GM18498 (cell line): Measurements from ENCODE around the gene TP53RK.
"Not testable (repeated sequence)": the region's sequence is repeated elsewhere in the genome, so short reads cannot be mapped to it uniquely, and the experiment has no call there.

Experiments used
- ATAC-seq: cut with Tn5 transposase; IDR thresholded peaks from one replicate; pipeline ENCODE4 v1.9.1; 2021; ENCODE audit warnings: mild to moderate bottlenecking, moderate library complexity; ENCODE audit not compliant: unreplicated experiment

TP53RK gene

DNA sequence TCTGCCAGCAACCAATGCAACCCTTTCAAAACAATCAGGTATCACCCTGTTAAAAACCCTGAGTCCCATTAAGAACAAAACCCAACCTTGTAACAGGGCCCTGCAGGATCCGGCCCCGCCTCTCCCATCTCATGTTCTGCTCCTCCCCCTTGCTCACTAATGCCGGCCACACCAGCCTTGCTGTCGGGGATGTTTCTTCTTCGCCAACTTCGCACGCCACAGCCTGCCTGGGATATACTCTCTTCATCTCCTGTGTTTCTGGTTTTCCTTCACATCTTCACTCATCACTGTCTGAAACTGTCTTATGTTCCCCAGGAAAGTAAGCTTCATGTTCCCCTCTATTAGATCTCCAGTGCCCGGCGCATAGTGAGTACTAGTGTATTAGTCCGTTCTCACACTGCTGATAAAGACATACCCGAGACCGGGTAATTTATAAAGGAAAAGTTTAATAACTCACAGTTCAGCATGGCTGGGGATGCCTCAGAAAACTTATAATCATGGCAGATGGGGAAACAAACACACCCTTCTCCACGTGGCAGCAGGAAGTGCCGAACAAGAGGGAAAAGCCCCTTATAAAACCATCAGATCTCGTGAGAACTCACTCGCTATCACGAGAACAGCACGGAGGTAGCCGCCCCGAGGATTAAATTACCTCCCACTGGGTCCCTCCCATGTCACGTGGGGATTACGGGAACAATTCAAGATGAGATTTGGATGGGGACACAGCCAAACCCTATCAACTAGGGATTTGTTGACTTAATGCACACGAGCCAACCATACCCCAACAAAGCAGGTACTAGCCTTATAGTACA is 5.1 kb downstream of the TP53RK start:
- no peak for ATAC-seq

DNA sequence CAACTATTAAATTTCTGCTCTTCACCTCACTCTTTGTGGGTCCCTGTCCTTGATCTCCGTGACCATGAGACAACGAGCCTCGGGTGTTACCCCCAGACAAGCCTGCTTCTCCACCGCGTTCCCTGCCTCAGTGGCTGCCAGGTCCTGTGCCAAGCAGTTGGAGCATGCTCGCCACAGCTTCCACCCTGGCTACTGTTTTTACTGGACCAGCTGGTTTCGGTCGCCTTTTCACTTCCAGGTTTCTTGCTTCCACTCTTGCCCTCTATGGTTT is 5.6 kb downstream of the TP53RK start:
- ATAC-seq = no peak

DNA sequence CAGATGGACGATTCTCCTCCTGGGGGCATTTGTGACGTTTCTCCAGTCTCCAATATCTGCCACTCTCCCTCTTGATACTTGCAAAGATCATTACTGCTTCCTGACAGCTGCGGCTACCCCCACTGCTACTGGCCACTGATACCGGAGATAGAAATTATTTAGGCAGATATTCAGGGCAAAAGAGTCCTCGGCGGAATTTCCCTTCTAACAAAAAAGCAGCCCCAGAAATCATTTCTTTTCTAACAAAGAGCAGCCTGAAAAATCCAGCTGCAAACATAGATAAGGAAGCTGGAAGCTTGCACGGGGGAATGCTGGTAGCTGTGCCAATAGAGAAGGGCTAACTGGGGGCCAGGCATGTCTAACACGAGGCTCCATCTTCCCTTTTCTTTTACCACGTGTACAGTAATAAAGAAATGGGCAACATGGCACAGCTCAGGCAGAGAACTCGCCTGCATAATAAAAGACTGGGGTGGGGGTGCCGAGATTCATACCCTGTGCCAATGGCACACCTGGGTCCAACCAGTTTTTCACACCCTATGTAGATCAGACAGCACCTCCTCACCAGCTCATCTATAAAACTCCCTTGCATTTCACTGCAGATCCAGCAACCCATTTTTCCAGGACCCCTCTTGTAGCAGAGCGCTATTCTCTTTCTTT is 6.1 kb downstream of the TP53RK start:
- no peak for ATAC-seq

DNA sequence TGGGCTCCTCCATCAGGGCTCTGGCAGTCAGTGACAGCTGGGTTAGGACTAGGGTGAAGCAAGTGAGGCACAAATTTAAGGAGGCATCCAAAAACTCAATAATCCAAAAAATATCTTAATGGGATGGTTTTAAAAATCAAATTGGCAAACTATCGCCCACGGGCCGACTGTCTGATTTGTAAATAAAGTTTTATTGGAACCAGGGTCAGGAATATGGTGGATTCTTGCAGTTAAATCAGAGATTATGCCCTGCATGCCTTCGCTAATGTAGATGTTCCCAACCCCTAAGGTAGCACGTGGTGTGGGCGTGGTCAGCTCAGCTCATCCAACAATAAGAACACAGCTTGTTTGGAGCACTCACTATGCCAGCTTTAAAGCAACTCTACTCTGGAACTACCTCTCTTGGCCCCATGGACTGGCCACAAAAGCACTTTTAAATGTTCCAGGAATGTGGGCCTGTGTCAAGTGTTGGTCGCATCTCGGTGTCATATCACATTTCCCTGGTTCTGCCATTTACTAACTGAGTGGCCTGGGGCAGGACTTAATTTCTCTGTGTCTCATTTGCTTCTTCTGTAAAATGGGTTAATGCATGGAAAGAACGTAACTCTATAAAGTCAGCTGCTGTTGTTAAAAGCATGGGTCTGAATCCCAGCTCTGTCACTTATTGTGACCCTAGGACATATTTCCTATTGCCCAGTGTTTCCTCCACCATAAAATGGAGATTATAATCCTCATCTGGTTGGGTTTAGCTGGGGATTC is 7.0 kb downstream of the TP53RK start:
- ATAC-seq = no peak

DNA sequence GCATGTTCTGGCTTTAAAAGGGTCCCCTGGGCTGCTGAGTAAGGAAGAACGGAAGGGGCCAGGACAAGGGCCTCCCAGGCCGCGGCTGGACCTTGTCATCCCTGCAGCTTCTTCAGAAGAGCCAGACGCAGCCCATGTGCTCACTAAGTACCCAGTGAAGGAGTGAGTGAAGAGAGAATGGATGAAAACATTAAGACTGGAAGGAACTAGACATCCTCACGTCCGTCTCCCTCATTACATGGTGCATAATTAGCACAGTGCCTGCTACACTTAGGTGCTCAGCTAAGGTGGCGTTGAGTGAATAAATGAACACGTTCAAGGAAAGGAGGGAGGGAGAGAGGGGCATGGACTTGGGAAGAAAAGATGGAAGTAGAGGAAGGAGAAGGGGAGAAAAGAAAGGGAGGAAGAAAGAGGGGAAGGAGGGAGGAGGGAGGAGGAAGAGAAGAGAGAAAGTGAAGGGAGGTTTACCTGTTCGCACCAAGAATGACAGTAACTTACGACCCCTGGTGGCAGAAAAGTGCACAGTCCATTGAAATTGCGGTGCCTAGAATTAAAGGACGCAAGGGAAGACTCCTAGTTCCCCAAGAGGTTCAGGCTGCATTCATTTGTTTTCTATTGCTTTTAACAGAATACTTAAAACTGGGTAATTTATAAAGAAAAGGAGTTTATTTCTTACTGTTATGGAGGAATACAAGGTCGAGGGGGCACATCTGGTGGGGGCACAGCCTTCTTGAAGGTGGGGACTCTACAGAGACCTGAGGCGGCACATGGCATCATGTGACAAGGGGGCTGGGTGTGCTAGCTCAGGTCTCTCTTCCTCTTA is 8.0 kb downstream of the TP53RK start:
- peak; percentile 50 for ATAC-seq

DNA sequence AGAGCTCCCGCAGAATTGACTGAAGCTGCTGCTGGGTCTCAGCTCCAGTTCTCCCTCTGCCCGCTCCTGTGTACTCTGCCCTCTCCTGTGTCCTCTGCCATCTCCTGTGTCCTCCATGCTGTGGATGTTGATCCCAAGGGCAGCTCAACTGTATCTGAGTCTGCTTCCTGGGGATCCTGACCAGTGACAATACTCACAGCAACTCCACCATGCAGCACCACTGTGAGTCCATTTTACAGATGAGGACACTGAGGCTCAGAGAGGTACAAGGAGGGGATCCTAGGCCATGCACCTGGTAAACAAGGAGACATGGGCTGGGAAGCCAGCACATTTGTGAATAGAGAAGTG is 8.6 kb downstream of the TP53RK start:
- no peak for ATAC-seq

DNA sequence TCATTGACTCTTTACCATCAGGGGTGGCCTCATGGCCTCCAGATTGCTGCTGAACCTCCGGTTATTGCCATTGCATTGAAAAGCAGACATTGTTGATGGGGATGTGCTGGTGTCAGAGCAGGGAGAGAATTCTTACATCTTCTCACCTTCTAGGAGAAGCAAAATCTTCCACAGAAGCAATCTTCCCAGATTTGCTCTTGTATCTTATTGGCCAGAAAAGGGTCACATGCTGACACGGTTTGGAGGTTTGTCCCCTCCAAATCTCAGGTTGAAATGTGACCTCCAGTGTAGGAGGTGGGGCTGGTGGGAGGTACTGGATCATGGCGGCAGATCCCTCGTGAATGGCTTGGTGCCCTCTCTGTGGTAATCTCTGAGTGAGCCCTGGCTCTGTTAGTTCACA is 10.7 kb downstream of the TP53RK start:
- no peak for ATAC-seq

DNA sequence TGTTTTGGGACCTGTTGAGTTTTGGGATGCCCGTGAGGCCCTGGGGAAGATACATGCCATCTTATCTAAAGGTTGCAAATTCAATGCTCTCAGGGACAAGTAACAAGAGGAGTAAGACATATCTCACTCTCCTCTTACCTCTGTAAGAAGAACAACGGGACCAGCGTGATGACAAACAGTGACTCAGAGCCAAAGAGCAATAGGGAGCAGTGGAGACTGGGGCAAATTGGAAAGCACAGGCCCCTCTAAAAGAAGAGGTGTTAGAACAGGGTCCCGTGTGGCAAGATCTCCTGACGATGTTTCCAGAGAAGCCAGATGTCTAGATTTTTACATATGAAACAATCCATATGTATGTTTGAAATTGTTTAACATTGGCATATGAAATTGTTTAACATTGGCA is 11.6 kb downstream of the TP53RK start:
- ATAC-seq = no peak

DNA sequence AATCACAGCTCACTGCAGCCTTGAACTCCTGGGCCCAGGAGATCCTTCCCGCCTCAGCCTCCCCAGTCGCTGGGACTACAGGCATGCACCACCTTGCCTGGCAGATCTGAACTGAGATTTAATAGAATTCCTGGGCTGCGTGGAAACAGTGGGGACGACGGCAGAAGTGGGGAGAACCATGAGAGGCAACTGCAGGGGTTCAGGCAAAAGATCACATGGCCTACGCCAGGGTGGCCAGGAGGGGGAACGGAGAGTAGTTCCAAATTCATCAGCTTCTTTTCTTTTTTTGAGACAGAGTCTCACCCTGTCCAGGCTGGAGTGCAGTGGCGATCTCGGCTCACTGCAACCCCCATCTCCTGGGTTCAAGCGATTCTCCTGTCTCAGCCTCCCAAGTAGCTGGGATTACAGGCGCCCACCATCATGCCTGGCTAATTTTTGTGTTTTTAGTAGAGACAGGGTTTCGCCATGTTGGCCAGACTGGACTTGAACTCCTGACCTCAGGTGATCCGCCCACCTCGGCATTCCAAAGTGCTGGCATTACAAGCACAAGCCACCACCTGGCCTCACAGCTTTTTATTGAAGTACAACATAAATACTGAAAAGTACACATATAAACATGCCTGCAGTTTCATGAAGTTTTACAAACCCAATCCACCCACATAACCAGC is 12.5 kb downstream of the TP53RK start:
- not testable (repeated sequence) for ATAC-seq

DNA sequence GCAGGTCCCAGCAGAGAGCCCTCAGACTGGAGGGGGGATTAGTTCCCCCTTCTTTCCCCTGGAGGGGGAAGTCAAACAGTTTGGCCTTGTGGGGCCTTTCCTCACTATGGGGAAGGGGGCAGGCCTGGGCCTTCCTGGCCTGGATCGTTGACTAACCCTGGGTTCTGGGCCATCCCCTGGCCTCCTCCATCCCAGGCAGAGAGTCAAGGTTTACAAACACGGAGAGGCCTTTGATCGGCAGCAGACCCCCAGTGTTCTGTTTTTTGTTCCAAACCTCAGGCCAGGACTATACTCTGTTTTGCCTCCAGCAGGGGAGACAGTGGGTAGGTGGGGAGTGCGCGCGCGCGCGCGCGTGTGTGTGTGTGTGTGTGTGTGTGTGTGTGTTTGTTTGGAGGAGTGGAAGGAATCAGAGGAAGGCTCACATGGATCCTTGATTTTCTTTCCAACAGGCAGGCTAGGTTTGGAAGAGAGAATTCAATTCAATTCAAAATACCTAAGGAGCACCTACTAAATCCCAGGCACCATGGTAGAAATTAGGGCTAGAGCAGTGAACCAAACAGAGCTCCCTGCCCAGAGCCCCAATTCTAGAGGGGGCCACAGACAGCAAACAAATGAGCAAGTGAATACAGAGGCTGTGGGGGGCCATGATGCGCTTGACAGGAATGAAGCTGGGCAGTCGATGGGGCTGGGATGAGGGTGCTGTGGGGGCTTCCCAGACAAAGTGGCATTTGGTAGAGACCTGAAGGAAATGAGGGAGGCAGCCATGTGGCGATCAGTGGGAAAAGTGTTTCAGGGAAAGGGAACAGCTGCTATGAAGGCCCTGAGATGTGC is 14.8 kb downstream of the TP53RK start:
- ATAC-seq = no peak

DNA sequence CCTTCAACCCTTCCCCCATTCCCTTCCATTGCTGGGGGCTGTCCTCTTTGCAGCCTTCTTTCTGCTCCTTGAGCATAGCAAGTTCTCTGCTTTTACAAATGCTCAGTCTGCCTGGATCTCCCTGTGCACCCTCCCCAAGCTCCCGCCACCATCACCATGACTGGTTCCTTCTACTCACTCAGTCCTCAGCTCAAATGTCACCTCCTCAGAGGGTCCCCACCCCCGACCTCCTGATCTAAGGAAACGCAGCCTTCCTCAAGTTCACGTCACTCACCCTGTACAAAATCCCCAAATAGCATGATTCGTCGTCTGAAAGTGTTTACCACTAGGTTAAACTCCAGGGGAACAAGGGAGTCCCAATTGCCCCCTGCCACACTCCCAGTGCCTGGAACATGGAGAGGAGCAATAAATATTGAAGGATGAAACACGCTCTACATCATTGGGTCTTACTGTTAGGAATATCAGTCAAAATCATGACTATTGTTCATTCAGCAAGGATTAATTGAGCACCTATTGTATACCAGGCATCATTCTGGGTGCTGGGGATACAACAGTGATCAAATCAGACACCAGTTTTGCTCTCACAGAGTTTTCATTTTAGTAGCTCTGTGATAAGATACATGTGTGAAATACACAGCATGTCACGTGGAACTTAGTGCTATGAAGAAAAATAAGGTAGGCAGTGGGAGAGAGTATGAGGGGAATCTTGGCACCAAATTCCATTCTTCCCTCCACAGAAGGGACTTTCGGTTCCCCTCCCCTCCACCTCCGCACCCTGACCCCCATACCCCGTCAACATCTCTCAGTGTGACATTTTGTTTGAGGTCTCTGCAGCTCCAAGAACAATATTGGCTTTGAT is 15.6 kb downstream of the TP53RK start:
- ATAC-seq = no peak

DNA sequence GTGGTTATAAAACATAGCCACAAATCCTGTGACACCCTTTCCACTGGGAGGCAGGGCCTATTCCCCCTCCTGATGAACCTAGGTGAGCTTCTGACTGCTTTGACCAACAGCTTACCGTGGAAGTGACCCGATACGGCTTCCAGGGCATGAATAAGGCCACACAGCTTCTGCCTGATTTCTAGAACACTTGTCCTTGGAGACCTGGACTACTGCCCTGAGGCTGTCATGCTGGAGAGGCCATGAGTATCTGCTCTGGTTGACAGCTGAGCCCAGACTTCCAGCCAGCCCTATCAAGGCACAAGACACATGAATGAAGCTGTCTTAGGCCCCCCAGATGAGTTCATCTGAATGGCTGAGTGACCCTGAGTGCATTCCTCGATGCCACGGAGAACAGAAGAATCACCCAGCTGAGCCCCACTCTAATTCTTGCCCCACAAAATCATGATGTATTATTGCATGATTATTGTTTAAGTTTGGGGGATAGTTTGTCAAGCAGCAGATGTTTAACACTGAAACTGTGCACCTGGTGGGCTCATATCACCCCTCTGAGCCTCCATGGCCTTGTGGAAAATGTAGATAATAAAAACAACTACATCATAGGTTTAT is 16.6 kb downstream of the TP53RK start:
- ATAC-seq = no peak

DNA sequence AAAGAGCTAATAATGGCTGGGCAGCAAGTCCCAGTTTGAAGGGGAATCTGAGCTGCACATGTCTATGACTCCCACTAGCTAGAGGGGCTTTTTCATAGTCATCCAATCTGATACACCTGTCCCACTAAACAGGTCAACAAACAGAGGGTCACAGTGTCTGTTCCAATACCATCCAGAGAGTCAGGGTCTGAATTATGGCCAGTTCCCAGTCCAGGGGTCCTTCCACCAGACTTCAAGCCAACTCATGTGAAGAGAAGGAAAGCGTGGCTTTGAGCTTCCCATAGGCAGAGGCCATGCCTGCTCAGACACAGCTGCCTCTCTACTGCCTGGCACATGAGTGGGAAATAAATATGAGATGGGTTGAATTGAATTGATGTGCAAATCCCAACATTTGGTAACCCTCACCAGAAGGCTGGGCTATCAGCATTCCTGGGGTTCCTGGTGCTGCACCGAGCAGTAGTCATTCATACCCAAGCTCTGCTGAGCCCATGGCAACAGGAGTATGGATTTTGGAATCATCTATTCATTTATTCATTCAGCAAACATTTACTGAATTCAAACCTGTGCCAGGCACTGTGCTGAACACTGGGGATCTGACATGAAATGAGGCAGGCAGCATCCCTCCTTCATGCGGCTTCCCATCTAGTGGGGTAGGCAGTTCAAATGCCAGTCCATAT is 17.2 kb downstream of the TP53RK start:
- no peak for ATAC-seq

DNA sequence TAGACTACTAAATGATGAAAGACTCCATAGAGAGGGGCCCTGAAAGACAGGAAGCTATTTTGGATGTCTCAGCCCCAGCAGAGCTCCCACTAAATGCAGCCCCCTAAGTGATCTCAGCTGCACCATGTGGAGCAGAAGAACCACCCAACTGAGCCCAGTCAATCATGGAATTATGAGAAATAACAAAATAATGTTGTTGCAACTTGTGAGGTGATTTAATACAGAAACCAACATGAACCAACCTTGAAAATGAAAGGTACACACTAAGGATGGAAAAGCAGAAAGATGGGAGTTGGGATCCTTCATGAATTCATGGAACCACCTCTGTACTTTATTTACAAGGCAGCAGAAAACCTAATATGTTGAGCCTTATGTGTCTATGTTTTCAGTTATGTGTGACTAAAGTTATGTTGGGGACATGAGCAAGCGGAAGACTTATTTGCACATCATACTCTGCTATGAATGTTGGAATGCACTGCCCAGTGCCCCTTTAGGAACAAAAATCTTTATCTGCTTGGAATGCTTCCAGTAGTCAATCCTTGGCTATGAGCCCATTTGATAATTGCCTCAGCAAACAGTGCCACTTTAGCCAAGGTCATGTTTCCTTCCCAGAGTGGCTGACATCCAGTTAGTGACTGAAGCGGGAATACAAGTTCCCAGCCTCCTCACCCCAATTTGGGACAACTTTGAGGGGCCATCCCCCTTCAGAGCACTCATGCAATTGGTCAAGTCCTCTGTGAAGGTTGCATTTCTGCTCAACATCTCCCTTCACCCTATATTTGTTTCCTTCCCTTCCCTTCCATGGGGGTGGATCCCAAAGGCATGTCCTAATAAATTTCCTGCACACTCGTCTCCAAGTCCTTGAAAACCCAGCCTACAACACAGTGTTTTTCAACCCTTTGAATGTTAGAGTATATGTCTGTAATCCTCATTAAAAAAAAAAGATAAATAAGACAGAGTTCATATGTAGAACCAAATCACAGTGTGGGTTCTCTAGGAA is 18.4 kb downstream of the TP53RK start:
- ATAC-seq = no peak

DNA sequence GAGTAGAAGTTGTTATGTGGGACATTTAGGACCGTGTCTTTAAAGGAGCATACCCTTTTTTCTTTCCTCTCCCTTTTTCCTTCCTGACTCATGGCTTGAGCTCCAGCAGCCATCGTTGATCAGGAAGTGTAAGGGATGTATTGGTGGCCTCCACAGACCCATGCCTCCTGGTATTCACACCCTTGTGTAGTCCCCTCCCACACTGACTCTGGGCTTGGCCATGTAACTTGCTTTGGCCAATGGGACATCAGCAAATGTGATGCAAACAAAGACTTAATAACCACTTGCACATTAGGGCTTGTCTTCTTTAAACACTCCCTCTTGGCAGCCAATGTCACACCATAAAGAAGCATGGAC is 19.0 kb downstream of the TP53RK start:
- no peak for ATAC-seq

DNA sequence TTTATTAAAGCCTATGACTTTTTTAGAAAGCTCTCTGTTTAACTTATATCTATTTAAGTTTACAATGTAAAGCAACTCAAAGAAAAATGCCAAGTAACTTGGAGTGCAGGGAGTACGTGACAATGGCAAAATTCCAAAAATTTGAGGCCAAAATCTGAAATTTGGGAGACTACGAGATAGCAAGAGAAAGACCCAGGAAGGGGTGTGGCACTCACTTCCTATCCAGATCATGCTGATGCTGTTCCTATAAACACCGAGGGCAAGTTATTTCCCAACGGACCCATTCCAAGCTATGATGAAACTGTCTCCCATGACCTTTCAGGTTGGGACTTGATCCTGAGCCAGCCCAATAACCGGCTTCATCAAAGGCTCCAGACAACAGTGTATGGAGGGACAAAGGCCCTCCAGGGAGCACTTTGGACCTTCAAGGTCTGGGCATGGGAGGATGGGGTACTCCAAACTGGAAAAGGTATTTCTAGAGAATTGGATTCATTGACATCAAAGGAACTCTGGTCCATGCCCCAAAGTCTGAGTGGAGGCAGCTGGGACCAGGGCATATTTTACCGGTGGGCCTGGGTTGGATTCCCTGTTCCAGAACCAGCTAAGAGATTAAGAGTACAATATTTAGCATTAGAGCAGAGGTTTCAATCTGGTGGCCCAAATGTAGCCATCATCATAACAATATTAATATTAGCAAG is 22.3 kb downstream of the TP53RK start:
- ATAC-seq = no peak
